Heart left ventricle (tissue), 16 donors: ENCODE results near the gene TC2N. TPM values are rescaled to one million over a fixed set of nuclear protein-coding genes. Genes with fewer than 3 reads are reported as not detected.

Experiments used
- ATAC-seq, 4 donors: fragments of 200-7000 bp; cut with Tn5 transposase; one replicate each; pipeline ENCODE4 v1.9.1; 2020 to 2022; ENCODE audit warnings: moderate library complexity in 4 of 4, mild to moderate bottlenecking in 3 of 4, moderate number of reproducible peaks in 1 of 4
- DNase-seq, 5 donors: peaks; one replicate each; pipeline ENCODE4 v3.0.0-alpha.2; 2020
- H3K27ac ChIP-seq, 12 donors: fragments of 200-600 bp; sonication (generic) in 4 of 12; one replicate each; pipeline versions ENCODE4 v1.5.0 to v1.8.0; 2016 to 2022; ENCODE audit warnings: mild to moderate bottlenecking in 2 of 12
- H3K27me3 ChIP-seq, 9 donors: fragments of 200-600 bp; sonication (generic) in 2 of 9; one replicate each; pipeline versions ENCODE4 v1.5.1 to v1.8.0; 2016 to 2022; ENCODE audit warnings: mild to moderate bottlenecking in 3 of 9
- H3K36me3 ChIP-seq, 9 donors: fragments of 200-600 bp; sonication (generic) in 2 of 9; one replicate each; pipeline versions ENCODE4 v1.5.0 to v1.8.0; 2018 to 2022; ENCODE audit warnings: mild to moderate bottlenecking in 2 of 9
- H3K4me1 ChIP-seq, 12 donors: fragments of 200-600 bp; sonication (generic) in 4 of 12; one replicate each; pipeline versions ENCODE4 v1.5.0 to v1.8.0; 2016 to 2022; ENCODE audit warnings: mild to moderate bottlenecking in 3 of 12
- H3K4me3 ChIP-seq, 12 donors: fragments of 200-600 bp; sonication (generic) in 4 of 12; one replicate each; pipeline versions ENCODE4 v1.5.0 to v1.8.0; 2017 to 2022; ENCODE audit warnings: mild to moderate bottlenecking in 9 of 12, moderate library complexity in 4 of 12
- H3K9me3 ChIP-seq, 12 donors: fragments of 200-600 bp; sonication (generic) in 4 of 12; one replicate each; pipeline versions ENCODE4 v1.5.0 to v1.8.0; 2016 to 2022; ENCODE audit warnings: mild to moderate bottlenecking in 1 of 12
- POLR2A ChIP-seq, 2 donors: fragments of 450-650 bp; IDR thresholded peaks; one replicate each; pipeline ENCODE4 v1.6.1; 2017; ENCODE audit warnings: antibody characterized with exemption in 2 of 2, mild to moderate bottlenecking in 2 of 2, moderate library complexity in 2 of 2
- WGBS, 4 donors: extraction: QIAGEN DNeasy Blood & Tissue Kit in 2 of 4; methylation state at CpG; one replicate each; pipeline versions ENCODE4 v1.1.5 to v1.1.7; 2013 to 2018; 5-methylcytosine and 5-hydroxymethylcytosine counted together
- intact Hi-C, 10 donors: fragments of 100-400 bp; cut with DNase I; formaldehyde crosslinking; loops; one replicate each; pipeline versions ENCODE4 v1.11.1 to v1.14.2; 2022
- polyA plus RNA-seq, 2 donors: library from polyadenylated mRNA; stranded (reverse); fragments of 200-250 nt; gene quantifications; one replicate each; pipeline ENCODE4 v1.2.3, GENCODE V29; 2013
- total RNA-seq, 9 donors: library from RNA; depleted of rRNA in 2 of 9; stranded (reverse); fragments of >200 nt in 2 of 9; fragmentation: NEBNext Ultra II Directional in 3 of 9; extraction: Animal tissue kit (Norgen Biotek cat#: 25700) in 3 of 9; gene quantifications; one replicate each; pipeline versions ENCODE4 v1.1.0 to v1.2.4, GENCODE V29; 2016 to 2023
- TF ChIP-seq, protein P1 (sequence below), 12 donors: fragments of 200-600 bp; sonication (generic) in 4 of 12; IDR thresholded peaks; one replicate each; pipeline versions ENCODE4 v1.5.0 to v1.8.0; 2018 to 2022; ENCODE audit warnings: antibody characterized with exemption in 12 of 12, mild to moderate bottlenecking in 5 of 12
- donor health status: ischemic (EF 13 %, LVEDD 7.1; RV severe dilation, severe dysfunction).
- donor health status: healthy with polysubstance abuse.
- donor health status: DM: no; HTN: yes; CAD: no.
- donor health status: DM: no; HTN: no; CAD: no.
- donor health status: ischemic (EF 25% LVEDD 6.9; RV normal size, moderate dysfunction).
- donor health status: ischemic (EF 25% LVEDD 5.7; RV mildly dilated, moderate dysfunction).
- donor health status: healthy.
- donor health status: DM: yes; HTN: yes; CAD: no.
- donor health status: ischemic (EF 35%, LVEDD 5.7; RV mildly dilated, moderate dysfunction).
- donor health status: nonischemic (EF 11% LVEDD 7.7; RV severe dilation, severe dysfunction).
- donor health status: DM: yes; HTN: yes; CAD: no.
- donor health status: PGD.
- donor health status: ischemic (EF 29% LVEDD 5.4; RV normal size, mild dysfunction).
- donor health status: nonischemic (EF 23%, LVEDD 6.1; RV moderate dilation, normal function).

TC2N gene
- total and polyA plus RNA-seq, 11 donors: 1.1 to 17.1 (median 2.8) TPM

- ATAC-seq (no peak), DNase-seq (no peak)
- intact Hi-C loops: loop anchor here in 1 of 10 donors (5.0 kb wide), 1 partner anchor 254 kb away; no protein-coding TSS in a partner anchor
- no peaks in the 10 kb centered on the region for H3K9me3 ChIP-seq
- H3K36me3 ChIP-seq: no peaks in the 10 kb centered on the region
- no peak overlapping the region for H3K27ac ChIP-seq
- H3K4me3 ChIP-seq: no peak overlapping the region
- 88 to 93% (median 91%) methylated on average over 2 of the region's 2 CpGs for WGBS, 4 donors
- H3K27me3 ChIP-seq: no peaks in the 10 kb centered on the region
- TF ChIP-seq POLR2A (IDR thresholded peaks at IDR 0.05): no peak
- TF ChIP-seq, protein P1, sequence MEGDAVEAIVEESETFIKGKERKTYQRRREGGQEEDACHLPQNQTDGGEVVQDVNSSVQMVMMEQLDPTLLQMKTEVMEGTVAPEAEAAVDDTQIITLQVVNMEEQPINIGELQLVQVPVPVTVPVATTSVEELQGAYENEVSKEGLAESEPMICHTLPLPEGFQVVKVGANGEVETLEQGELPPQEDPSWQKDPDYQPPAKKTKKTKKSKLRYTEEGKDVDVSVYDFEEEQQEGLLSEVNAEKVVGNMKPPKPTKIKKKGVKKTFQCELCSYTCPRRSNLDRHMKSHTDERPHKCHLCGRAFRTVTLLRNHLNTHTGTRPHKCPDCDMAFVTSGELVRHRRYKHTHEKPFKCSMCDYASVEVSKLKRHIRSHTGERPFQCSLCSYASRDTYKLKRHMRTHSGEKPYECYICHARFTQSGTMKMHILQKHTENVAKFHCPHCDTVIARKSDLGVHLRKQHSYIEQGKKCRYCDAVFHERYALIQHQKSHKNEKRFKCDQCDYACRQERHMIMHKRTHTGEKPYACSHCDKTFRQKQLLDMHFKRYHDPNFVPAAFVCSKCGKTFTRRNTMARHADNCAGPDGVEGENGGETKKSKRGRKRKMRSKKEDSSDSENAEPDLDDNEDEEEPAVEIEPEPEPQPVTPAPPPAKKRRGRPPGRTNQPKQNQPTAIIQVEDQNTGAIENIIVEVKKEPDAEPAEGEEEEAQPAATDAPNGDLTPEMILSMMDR (IDR thresholded peaks at IDR 0.05): no peak
- peaks cover 0 to 27% (median 3%) of the 10 kb centered on the region in 12 donors for H3K4me1 ChIP-seq
Measured at GRCh38 chr14:91906374-91906773, 39.0 kb upstream of the TC2N start.

GRCh38 chr14:91904956-91905645 is 37.8 kb upstream of the TC2N start:
- WGBS, 4 donors: 84 to 88% (median 85%) methylated on average over 9 of the region's 9 CpGs
- H3K36me3 ChIP-seq: no peaks in the 10 kb centered on the region
- H3K4me3 ChIP-seq: no peak overlapping the region
- no peaks in the 10 kb centered on the region for H3K9me3 ChIP-seq
- DNase-seq: no peak
- H3K4me1 ChIP-seq: peaks cover 0 to 34% (median 2%) of the 10 kb centered on the region in 12 donors
- TF ChIP-seq, protein P1 (IDR thresholded peaks at IDR 0.05): no peak
- TF ChIP-seq POLR2A (IDR thresholded peaks at IDR 0.05): no peak
- intact Hi-C loops: loop anchor here in 1 of 10 donors (5.0 kb wide), 1 partner anchor 253 kb away; no protein-coding TSS in a partner anchor
- H3K27ac ChIP-seq: no peak overlapping the region
- ATAC-seq: no peak
- H3K27me3 ChIP-seq: no peaks in the 10 kb centered on the region

DNA sequence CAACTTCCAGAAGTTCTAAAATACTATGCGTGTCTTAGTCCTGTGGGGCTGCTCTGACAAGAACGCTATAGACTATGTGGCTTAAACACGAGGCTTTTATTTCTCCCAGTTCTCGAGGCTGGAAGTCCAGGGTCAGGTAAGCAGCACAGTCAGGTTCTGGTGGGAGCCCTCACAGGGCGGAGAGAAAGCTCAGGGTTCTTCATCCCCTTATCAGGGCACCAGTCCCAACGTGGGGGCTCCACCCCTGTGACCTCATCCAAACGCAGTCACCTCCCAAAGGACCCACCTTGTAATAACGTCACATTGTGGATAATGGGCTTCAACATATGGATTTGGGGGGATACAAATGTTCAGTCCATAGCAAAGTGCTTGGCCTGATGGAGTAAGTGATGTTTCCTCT is 37.1 kb upstream of the TC2N start:
- ATAC-seq (no peak), DNase-seq (no peak)
- H3K27me3 ChIP-seq: no peaks in the 10 kb centered on the region
- no peaks in the 10 kb centered on the region for H3K36me3 ChIP-seq
- peak overlapping the region in 2 of 12 donors; percentile 43 to 69 for H3K27ac ChIP-seq
- 72 to 74% (median 73%) methylated on average over 7 to 8 of the region's 8 CpGs for WGBS, 4 donors
- intact Hi-C loops: no loop called here
- no peak overlapping the region for H3K4me3 ChIP-seq
- TF ChIP-seq POLR2A (IDR thresholded peaks at IDR 0.05): no peak
- peaks cover 0 to 40% (median 2%) of the 10 kb centered on the region in 12 donors for H3K4me1 ChIP-seq
- H3K9me3 ChIP-seq: no peaks in the 10 kb centered on the region

DNA sequence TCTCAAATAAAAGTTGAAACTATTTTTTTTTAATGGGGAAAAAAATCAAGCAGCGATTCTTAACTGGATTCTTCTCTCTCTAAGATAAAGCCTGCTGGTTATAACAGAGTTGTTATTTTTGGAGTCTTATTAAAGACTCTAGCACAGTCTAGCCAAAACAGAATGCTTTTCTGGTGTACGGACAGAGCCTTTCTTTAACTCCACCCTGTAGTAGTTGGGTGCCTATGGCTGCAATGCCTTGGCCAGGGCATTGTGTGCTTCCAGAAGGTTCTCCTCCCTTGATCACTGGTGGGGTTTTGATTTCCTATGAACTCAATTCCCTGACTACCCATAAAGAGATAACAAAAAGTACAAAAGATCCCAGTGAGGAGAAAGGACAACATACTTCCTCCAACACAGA is 35.7 kb upstream of the TC2N start:
- intact Hi-C loops: no loop called here
- Histone ChIP-seq H3K4me1 (peaks cover 0 to 48% (median 2%) of the 10 kb centered on the region in 12 donors), H3K27ac (peak overlapping the region in 10 of 12 donors; percentile 22 to 74 (median 48)), H3K9me3 (no peaks in the 10 kb centered on the region), H3K27me3 (no peaks in the 10 kb centered on the region), H3K36me3 (no peaks in the 10 kb centered on the region), H3K4me3 (no peak overlapping the region)
- TF ChIP-seq, protein P1 (IDR thresholded peaks at IDR 0.05): no peak
- TF ChIP-seq POLR2A (IDR thresholded peaks at IDR 0.05): no peak
- DNase-seq (no peak), ATAC-seq (peak in 3 of 4 donors; percentile 40 to 62 (median 44))
- WGBS, 4 donors: 25 to 48% (median 36%) methylated on average over 2 of the region's 2 CpGs
